ENCODE results near the gene CKS1B. TPM values are rescaled to one million over a fixed set of nuclear protein-coding genes. Genes with fewer than 3 reads are reported as not detected.

Gene CKS1B
- total RNA-seq, 2 experiments from 2014 or later: 151 to 162 TPM

- no peak for DNase-seq
- peaks cover 72% of the 10 kb centered on the region for H3K4me1 Mint-ChIP-seq
- no peaks in the 10 kb centered on the region for H3K9me3 Mint-ChIP-seq
- H3K27me3 Mint-ChIP-seq: no peaks in the 10 kb centered on the region
- ChIA-PET CTCF (interaction anchor here (0.8 to 2.0 kb wide), 4 partner anchors 14 to 125 kb away, joined by 3 to 6 read pairs (median 3); no protein-coding TSS in a partner anchor), POLR2A (interaction anchor here (1.2 to 4.3 kb wide), 5 partner anchors 7 to 57 kb away, joined by 3 to 62 read pairs (median 21); partner anchors contain the start of genes CKS1B and SHC1)
- peak overlapping the region; percentile 97 for H3K4me3 Mint-ChIP-seq
- H3K36me3 Mint-ChIP-seq (ENCODE audit: low read depth): peaks cover 49% of the 10 kb centered on the region
- no peak overlapping the region for H3K27ac Mint-ChIP-seq
Observed at GRCh38 chr1:154959426-154959780, 15.1 kb upstream of the CKS1B start.

- peak overlapping the region; percentile 97 for H3K4me3 Mint-ChIP-seq
- peak overlapping the region; percentile 89 for H3K27ac Mint-ChIP-seq
- H3K9me3 Mint-ChIP-seq: no peaks in the 10 kb centered on the region
- no peaks in the 10 kb centered on the region for H3K27me3 Mint-ChIP-seq
- no peak for DNase-seq
- ChIA-PET POLR2A (interaction anchor here (0.7 to 4.3 kb wide), 17 partner anchors 8 to 233 kb away, joined by 3 to 62 read pairs (median 6); partner anchors contain the start of genes CKS1B, FLAD1, PMVK and SHC1), CTCF (interaction anchor here (0.5 to 4.3 kb wide), 14 partner anchors 12 to 846 kb away, joined by 3 to 24 read pairs (median 3); partner anchors contain the start of genes ADAM15, CKS1B and LENEP)
- H3K4me1 Mint-ChIP-seq: peaks cover 67% of the 10 kb centered on the region
- peaks cover 51% of the 10 kb centered on the region for H3K36me3 Mint-ChIP-seq (ENCODE audit: low read depth)
Observed at GRCh38 chr1:154960446-154961136, 13.9 kb upstream of the CKS1B start.

GRCh38 chr1:154961207-154962155 lies 13.0 kb upstream of the CKS1B start, which contains the start of gene PYGO2:
Gene PYGO2, minus strand, starts transcription at chr1:154961782. Its CDS starts 206 bp downstream, at chr1:154961576.
- Mint-ChIP-seq H3K4me3 (peak within 1 kb of the TSS; percentile 97), H3K4me1 (peaks cover 58% of the 10 kb centered on the region), H3K36me3 (ENCODE audit: low read depth) (peaks cover 58% of the 10 kb centered on the region), H3K9me3 (no peaks in the 10 kb centered on the region), H3K27me3 (no peaks in the 10 kb centered on the region), H3K27ac (peak within 1 kb of the TSS; percentile 89)
- ChIA-PET POLR2A (interaction anchor here (0.7 to 4.3 kb wide), 14 partner anchors 9 to 232 kb away, joined by 3 to 62 read pairs (median 6); partner anchors contain the start of genes CKS1B, FLAD1, PMVK and SHC1), CTCF (interaction anchor here (0.5 to 4.3 kb wide), 16 partner anchors 11 to 847 kb away, joined by 3 to 24 read pairs (median 4); partner anchors contain the start of genes ADAM15, CKS1B, FLAD1 and LENEP)
- DNase-seq: peak; percentile 83

GRCh38 chr1:154962156-154962749 lies 12.2 kb upstream of the CKS1B start:
- peak overlapping the region; percentile 88 for H3K4me3 Mint-ChIP-seq
- H3K27ac Mint-ChIP-seq: peak overlapping the region; percentile 85
- ChIA-PET CTCF (interaction anchor here (1.2 to 4.3 kb wide), 7 partner anchors 11 to 403 kb away, joined by 3 to 24 read pairs (median 4); partner anchors contain the start of genes CKS1B, FLAD1 and LENEP), POLR2A (interaction anchor here (1.3 to 4.3 kb wide), 11 partner anchors 9 to 60 kb away, joined by 3 to 62 read pairs (median 12); partner anchors contain the start of genes CKS1B, FLAD1, PMVK and SHC1)
- H3K9me3 Mint-ChIP-seq: no peaks in the 10 kb centered on the region
- H3K36me3 Mint-ChIP-seq (ENCODE audit: low read depth): peaks cover 66% of the 10 kb centered on the region
- DNase-seq: no peak
- peaks cover 52% of the 10 kb centered on the region for H3K4me1 Mint-ChIP-seq
- no peaks in the 10 kb centered on the region for H3K27me3 Mint-ChIP-seq

GRCh38 chr1:154962795-154963330 lies 11.6 kb upstream of the CKS1B start:
- ChIA-PET POLR2A (interaction anchor here (1.3 to 4.3 kb wide), 8 partner anchors 8 to 47 kb away, joined by 4 to 62 read pairs (median 21); partner anchors contain the start of genes CKS1B, FLAD1, PMVK and SHC1), CTCF (interaction anchor here (1.7 to 4.3 kb wide), 3 partner anchors 10 to 54 kb away, joined by 4 to 24 read pairs (median 16); partner anchors contain the start of genes CKS1B and FLAD1)
- peaks cover 69% of the 10 kb centered on the region for H3K36me3 Mint-ChIP-seq (ENCODE audit: low read depth)
- peak overlapping the region; percentile 85 for H3K27ac Mint-ChIP-seq
- peaks cover 54% of the 10 kb centered on the region for H3K4me1 Mint-ChIP-seq
- no peaks in the 10 kb centered on the region for H3K9me3 Mint-ChIP-seq
- no peak for DNase-seq
- no peaks in the 10 kb centered on the region for H3K27me3 Mint-ChIP-seq
- H3K4me3 Mint-ChIP-seq: peak overlapping the region; percentile 88

GRCh38 chr1:154963643-154964042 lies 10.8 kb upstream of the CKS1B start:
- ChIA-PET CTCF (interaction anchor here (4.3 kb wide), 1 partner anchor 9 kb away, joined by 24 read pairs; the partner anchor contains the start of gene CKS1B), POLR2A (interaction anchor here (0.7 to 3.9 kb wide), 4 partner anchors 9 to 27 kb away, joined by 3 to 25 read pairs (median 8); partner anchors contain the start of genes CKS1B, PBXIP1 and PMVK)
- Mint-ChIP-seq H3K36me3 (ENCODE audit: low read depth) (peaks cover 67% of the 10 kb centered on the region), H3K4me3 (no peak overlapping the region), H3K27me3 (no peaks in the 10 kb centered on the region), H3K27ac (peak overlapping the region; percentile 58), H3K9me3 (no peaks in the 10 kb centered on the region), H3K4me1 (peaks cover 57% of the 10 kb centered on the region)
- DNase-seq: no peak

- Mint-ChIP-seq H3K27me3 (no peaks in the 10 kb centered on the region), H3K4me1 (peaks cover 61% of the 10 kb centered on the region), H3K27ac (peak overlapping the region; percentile 57), H3K36me3 (ENCODE audit: low read depth) (peaks cover 72% of the 10 kb centered on the region), H3K9me3 (no peaks in the 10 kb centered on the region), H3K4me3 (no peak overlapping the region)
- DNase-seq: no peak
- CTCF ChIA-PET: interaction anchor here (1.2 to 4.3 kb wide), 2 partner anchors 9 to 32 kb away, joined by 4 to 24 read pairs; partner anchors contain the start of gene CKS1B
- POLR2A ChIA-PET: interaction anchor here (0.8 to 1.6 kb wide), 7 partner anchors 9 to 52 kb away, joined by 3 to 10 read pairs (median 5); partner anchors contain the start of genes CKS1B, FLAD1 and PBXIP1
Observed at GRCh38 chr1:154964359-154964758, 10.1 kb upstream of the CKS1B start.

GRCh38 chr1:154966111-154966510 lies 8.4 kb upstream of the CKS1B start:
- no peak for DNase-seq
- ChIA-PET POLR2A (interaction anchor here (0.7 to 0.8 kb wide), 2 partner anchors 10 to 11 kb away, joined by 3 to 4 read pairs; partner anchors contain the start of gene PBXIP1), CTCF (interaction anchor here (1.1 kb wide), 1 partner anchor 11 kb away, joined by 3 read pairs; no protein-coding TSS in a partner anchor)
- no peak overlapping the region for H3K27ac Mint-ChIP-seq
- no peaks in the 10 kb centered on the region for H3K9me3 Mint-ChIP-seq
- peaks cover 59% of the 10 kb centered on the region for H3K4me1 Mint-ChIP-seq
- H3K36me3 Mint-ChIP-seq (ENCODE audit: low read depth): peaks cover 66% of the 10 kb centered on the region
- no peak overlapping the region for H3K4me3 Mint-ChIP-seq
- H3K27me3 Mint-ChIP-seq: no peaks in the 10 kb centered on the region

GRCh38 chr1:154967331-154967950 lies 7.0 kb upstream of the CKS1B start:
- Mint-ChIP-seq H3K27me3 (no peaks in the 10 kb centered on the region), H3K9me3 (no peaks in the 10 kb centered on the region), H3K4me1 (peaks cover 66% of the 10 kb centered on the region), H3K27ac (peak overlapping the region; percentile 45), H3K36me3 (ENCODE audit: low read depth) (peaks cover 68% of the 10 kb centered on the region), H3K4me3 (no peak overlapping the region)
- ChIA-PET POLR2A (no interaction called here), CTCF (interaction anchor here (0.8 kb wide), 1 partner anchor 15 kb away, joined by 5 read pairs; no protein-coding TSS in a partner anchor)
- DNase-seq: no peak

GRCh38 chr1:154968731-154969130 lies 5.8 kb upstream of the CKS1B start:
- H3K27me3 Mint-ChIP-seq: no peaks in the 10 kb centered on the region
- no peak for DNase-seq
- peaks cover 61% of the 10 kb centered on the region for H3K36me3 Mint-ChIP-seq (ENCODE audit: low read depth)
- no peaks in the 10 kb centered on the region for H3K9me3 Mint-ChIP-seq
- POLR2A ChIA-PET: interaction anchor here (3.0 kb wide), 1 partner anchor 15 kb away, joined by 13 read pairs; the partner anchor contains the start of gene FLAD1
- H3K27ac Mint-ChIP-seq: peak overlapping the region; percentile 40
- no peak overlapping the region for H3K4me3 Mint-ChIP-seq
- peaks cover 60% of the 10 kb centered on the region for H3K4me1 Mint-ChIP-seq
- CTCF ChIA-PET: no interaction called here

- Mint-ChIP-seq H3K4me1 (peaks cover 57% of the 10 kb centered on the region), H3K36me3 (ENCODE audit: low read depth) (peaks cover 57% of the 10 kb centered on the region), H3K27me3 (no peaks in the 10 kb centered on the region), H3K9me3 (no peaks in the 10 kb centered on the region), H3K27ac (peak overlapping the region; percentile 40), H3K4me3 (no peak overlapping the region)
- ChIA-PET CTCF (interaction anchor here (1.7 kb wide), 1 partner anchor 25 kb away, joined by 4 read pairs; no protein-coding TSS in a partner anchor), POLR2A (interaction anchor here (0.9 to 3.9 kb wide), 3 partner anchors 8 to 46 kb away, joined by 3 to 34 read pairs (median 13); partner anchors contain the start of genes FLAD1 and PYGO2)
- no peak for DNase-seq
Observed at GRCh38 chr1:154969246-154969645, 5.2 kb upstream of the CKS1B start.
